HG03108 (cell line): ENCODE results near the gene ZNF425.
"Not testable (repeated sequence)": the region's sequence is repeated elsewhere in the genome, so short reads cannot be mapped to it uniquely, and the experiment has no call there.

ENCODE experiments used
- ATAC-seq: cut with Tn5 transposase; IDR thresholded peaks from one replicate; pipeline ENCODE4 v1.9.1; 2021; ENCODE audit warnings: moderate library complexity; ENCODE audit not compliant: unreplicated experiment

Gene ZNF425

GRCh38 chr7:149125863-149126661 is at the start of gene ZNF425:
Gene ZNF425 (minus strand): TSS chr7:149126324. CDS start chr7:149126213, 111 bp downstream.
- ATAC-seq: peak; percentile 81

DNA sequence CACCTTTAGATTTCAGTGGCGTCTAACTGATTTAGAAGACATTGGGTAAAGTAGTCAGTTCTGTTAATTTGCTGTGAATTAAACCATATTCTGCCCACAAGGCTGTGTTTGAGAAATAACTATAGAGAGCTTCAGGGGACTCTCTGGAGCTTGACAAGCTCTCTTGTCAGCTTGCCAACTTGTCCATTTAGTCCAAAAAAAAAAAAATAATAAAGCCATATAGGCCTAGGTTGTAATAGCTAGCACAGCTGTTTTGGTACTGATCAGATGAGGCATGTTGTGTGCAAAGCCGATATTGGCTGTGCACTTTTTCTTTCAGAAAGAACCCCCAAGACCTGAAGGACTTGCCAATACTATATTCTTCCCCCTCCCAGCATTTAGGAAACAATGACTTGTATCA is 49.0 kb upstream of the ZNF425 start:
- ATAC-seq: no peak

DNA sequence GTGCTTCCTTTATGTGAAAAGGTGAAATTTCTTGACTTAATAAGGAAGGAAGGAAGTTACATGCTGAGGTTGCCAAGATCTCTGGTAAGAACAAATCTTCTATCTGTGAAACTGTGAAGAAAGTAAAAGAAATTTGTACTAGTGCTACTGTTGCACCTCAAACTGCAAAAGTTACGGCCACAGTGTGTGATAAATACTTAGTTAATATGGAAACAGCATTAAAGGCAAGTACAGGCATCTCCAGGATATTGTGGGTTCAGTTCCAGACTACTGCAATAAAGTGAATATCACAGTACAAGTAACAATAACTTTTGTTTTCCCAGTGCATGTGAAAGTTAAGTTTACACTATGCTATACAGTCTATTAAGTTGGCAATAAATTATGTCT is 46.4 kb upstream of the ZNF425 start:
- ATAC-seq: no peak

GRCh38 chr7:149171892-149172533 is 45.9 kb upstream of the ZNF425 start:
- ATAC-seq: no peak

- no peak for ATAC-seq
These were observed 40.7 kb upstream of the ZNF425 start for GRCh38 chr7:149166630-149167352.

- ATAC-seq: no peak
These were observed 40.0 kb upstream of the ZNF425 start for GRCh38 chr7:149166142-149166541.

DNA sequence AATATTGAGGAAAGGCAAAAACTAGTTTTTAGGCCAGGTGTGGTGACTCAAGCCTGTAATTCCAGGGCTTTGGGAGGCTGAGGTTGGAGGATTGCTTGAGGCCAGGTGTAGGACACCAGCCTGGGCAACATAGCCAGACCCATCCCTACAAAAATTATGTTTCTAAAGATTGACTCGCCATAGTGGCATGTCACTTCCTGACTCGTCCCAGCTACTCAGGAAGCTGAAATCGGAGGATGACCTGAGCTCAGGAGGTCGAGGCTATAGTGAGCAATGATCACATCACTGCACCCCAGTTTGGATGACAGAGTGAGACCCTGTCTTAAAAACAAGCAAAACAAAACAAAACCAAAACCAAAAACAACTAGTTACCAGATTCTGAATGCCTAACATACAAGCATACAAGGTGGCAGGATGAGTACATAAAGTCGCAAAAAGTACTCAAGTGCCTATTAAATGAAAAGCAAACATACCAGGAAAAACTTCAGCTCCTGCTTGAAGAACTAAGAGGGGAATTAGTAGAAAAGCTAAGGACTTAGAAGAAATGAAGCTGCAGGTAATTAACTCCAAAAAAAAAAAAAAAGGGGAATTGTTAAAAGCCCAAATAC is 35.2 kb upstream of the ZNF425 start:
- no peak for ATAC-seq

- ATAC-seq: no peak
These were observed 30.8 kb upstream of the ZNF425 start for GRCh38 chr7:149156898-149157297.

- ATAC-seq: no peak
These were observed 27.9 kb upstream of the ZNF425 start for GRCh38 chr7:149154056-149154455.

- ATAC-seq: no peak
These were observed 27.2 kb upstream of the ZNF425 start for GRCh38 chr7:149153346-149153745.

GRCh38 chr7:149150981-149151380 is 24.9 kb upstream of the ZNF425 start:
- ATAC-seq: no peak

- peak; percentile 11 for ATAC-seq
These were observed 21.9 kb upstream of the ZNF425 start for GRCh38 chr7:149147752-149148653.

GRCh38 chr7:149147072-149147751 is 21.1 kb upstream of the ZNF425 start, which contains the start of gene ZNF398:
Gene ZNF398 (plus strand): TSS chr7:149147453. CDS start chr7:149147743, 290 bp downstream.
- ATAC-seq: peak; percentile 61

- no peak for ATAC-seq
These were observed 19.1 kb upstream of the ZNF425 start for GRCh38 chr7:149145031-149145845.

DNA sequence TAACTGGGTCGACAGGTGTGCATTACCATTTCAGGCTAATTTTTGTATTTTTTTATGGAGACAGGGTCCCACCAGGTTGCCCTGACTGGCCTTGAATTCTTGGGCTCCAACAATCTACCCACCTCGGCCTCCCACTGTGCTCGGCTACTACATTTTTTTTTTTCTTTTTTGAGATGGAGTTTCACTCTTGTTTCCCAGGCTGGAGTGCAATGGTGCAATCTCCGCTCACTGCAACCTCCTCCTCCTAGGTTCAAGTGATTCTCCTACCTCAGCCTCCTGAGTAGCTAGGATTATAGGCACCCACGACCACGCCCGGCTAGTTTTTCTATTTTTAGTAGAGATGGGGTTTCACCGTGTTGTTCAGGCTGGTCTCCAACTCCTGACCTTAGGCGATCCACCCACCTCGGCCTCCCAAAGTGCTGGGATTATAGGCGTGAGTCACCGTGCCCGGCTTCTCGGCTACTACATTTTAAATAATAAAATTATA is 18.4 kb upstream of the ZNF425 start:
- not testable (repeated sequence) for ATAC-seq

GRCh38 chr7:149141893-149142292 is 15.8 kb upstream of the ZNF425 start:
- ATAC-seq: no peak

DNA sequence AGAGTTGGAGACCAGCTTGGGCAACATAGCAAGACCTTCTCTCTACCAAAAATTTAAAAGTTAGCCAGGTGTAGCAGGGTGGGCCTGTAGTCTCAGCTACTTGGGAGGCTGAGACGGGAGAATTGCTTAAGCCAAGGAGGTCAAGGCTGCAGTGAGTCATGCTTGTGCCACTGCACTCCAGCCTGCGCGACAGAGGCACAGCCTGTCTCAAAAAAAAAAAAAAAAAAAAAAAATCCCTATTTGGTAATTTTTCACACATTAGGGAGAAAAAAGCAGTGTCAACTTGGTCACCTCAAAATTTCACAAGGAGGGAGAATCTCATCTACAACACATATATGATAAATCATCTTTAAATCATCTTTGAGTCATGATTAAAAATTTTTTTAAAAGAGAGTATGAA is 14.7 kb upstream of the ZNF425 start:
- no peak for ATAC-seq

DNA sequence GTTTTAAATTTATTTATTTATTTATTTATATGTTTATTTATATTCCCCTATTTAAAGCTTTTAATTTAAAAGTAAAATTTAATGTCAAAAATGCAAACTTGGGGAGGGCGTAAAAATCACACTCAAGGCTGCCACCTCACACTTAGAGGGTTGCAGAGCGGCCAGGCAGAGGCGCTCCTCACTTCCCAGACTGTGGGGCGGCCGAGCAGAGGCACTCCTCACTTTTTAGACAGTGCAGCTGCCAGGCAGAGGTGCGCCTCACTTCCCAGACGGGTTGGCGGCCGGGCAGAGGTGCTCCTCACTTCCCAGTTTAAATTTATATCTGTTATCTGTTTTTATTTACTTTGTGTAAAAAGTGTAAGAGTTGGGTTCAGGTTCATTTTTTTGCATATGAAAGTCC is 10.0 kb upstream of the ZNF425 start:
- ATAC-seq: no peak
